ENCODE data around the gene CKS1B. TPM values are rescaled to one million over a fixed set of nuclear protein-coding genes. Genes with fewer than 3 reads are reported as not detected.

CKS1B gene
- total and polyA plus RNA-seq, 9 of the 15 experiments (the other 6 are each of a cell fraction or from before 2014, with no cell fraction given): 215 to 1,103 (median 460) TPM

GRCh38 chr1:155001675-155002463 is 27.4 kb downstream of the CKS1B start (continued):
- TF ChIP-seq HEY1 (CRISPR knock-in tag; IDR thresholded peaks at IDR 0.05; ENCODE audit: borderline replicate concordance) (no peak), ZFP30 (CRISPR knock-in tag; IDR thresholded peaks at IDR 0.05; ENCODE audit: borderline replicate concordance) (no peak), SRSF9 (IDR thresholded peaks at IDR 0.05; ENCODE audit: borderline replicate concordance, low read depth, low read length) (no peak), ZNF583 (CRISPR knock-in tag; IDR thresholded peaks at IDR 0.05) (no peak), FOXJ2 (tag; IDR thresholded peaks at IDR 0.05) (peak; percentile 83; the same call in 1 of the 2 replicates), HNRNPH1 (optimal IDR thresholded peaks at IDR 0.05; ENCODE audit: low read depth, low read length) (no peak), DIDO1 (tag; IDR thresholded peaks at IDR 0.05; ENCODE audit: low read depth) (no peak), GTF3C2 (IDR thresholded peaks at IDR 0.05; ENCODE audit: borderline replicate concordance, extremely low read depth, insufficient read length) (peak; percentile 38), ZNF146 (CRISPR knock-in tag; IDR thresholded peaks at IDR 0.05; ENCODE audit: unreplicated experiment) (no peak), NUFIP1 (IDR thresholded peaks at IDR 0.05; ENCODE audit: partially characterized antibody) (no peak), HOXB6 (CRISPR knock-in tag; IDR thresholded peaks at IDR 0.05; ENCODE audit: borderline replicate concordance) (no peak), SMARCB1 (IDR thresholded peaks at IDR 0.05; ENCODE audit: insufficient read length, low read depth) (no peak), MCM3 (IDR thresholded peaks at IDR 0.05) (no peak), NRF1 (conservative IDR thresholded peaks at IDR 0.05 in 1 of 2, IDR thresholded peaks at IDR 0.05 in 1 of 2) (no peak; a peak in 1 of 4 replicates), MXI1 (IDR thresholded peaks at IDR 0.05; ENCODE audit: low read depth, low read length) (peak; percentile 26; the same call in 1 of the 2 replicates), ZNF75A (CRISPR knock-in tag; IDR thresholded peaks at IDR 0.05) (no peak)
- TF ChIP-seq, protein P1, sequence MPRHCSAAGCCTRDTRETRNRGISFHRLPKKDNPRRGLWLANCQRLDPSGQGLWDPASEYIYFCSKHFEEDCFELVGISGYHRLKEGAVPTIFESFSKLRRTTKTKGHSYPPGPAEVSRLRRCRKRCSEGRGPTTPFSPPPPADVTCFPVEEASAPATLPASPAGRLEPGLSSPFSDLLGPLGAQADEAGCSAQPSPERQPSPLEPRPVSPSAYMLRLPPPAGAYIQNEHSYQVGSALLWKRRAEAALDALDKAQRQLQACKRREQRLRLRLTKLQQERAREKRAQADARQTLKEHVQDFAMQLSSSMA (CRISPR knock-in tag; IDR thresholded peaks at IDR 0.05): no peak
